Astrocyte (in vitro differentiated cells and primary cell): ENCODE data around the gene PRG3. TPM values are rescaled to one million over a fixed set of nuclear protein-coding genes. Genes with fewer than 3 reads are reported as not detected.
A peak's percentile ranks its signal among the peaks of the same experiment; 100 is the strongest.

Experiments used
- DNase-seq: peaks from one replicate; pipeline ENCODE4 v3.0.0-alpha.2; 2010; ENCODE audit warnings: low read depth
- FAIRE-seq: peaks from 2 replicates; lab custom pipeline; 2011; peaks lifted over from hg19 to GRCh38; lab: Jason Lieb, UNC
- H2AFZ ChIP-seq: 2 replicates; pipeline ENCODE4 v1.6.0; 2012; ENCODE audit warnings: low read depth, low read length, inconsistent platforms
- H3K27ac ChIP-seq: 2 replicates; pipeline ENCODE4 v1.5.1; 2011; ENCODE audit warnings: low read depth, low read length, inconsistent platforms
- H3K27me3 ChIP-seq: 2 replicates; pipeline ENCODE4 v1.6.0; 2011; ENCODE audit warnings: low read length, inconsistent platforms; ENCODE audit not compliant: insufficient read depth
- H3K36me3 ChIP-seq: 2 replicates; pipeline ENCODE4 v1.5.1; 2011; ENCODE audit warnings: low read length, inconsistent platforms; ENCODE audit not compliant: insufficient read depth
- H3K4me1 ChIP-seq: 2 replicates; pipeline ENCODE4 v1.5.1; 2011; ENCODE audit warnings: low read length, inconsistent platforms; ENCODE audit not compliant: insufficient read depth
- H3K4me2 ChIP-seq: 2 replicates; pipeline ENCODE4 v1.6.0; 2012; ENCODE audit warnings: low read length, inconsistent platforms
- H3K4me3 ChIP-seq: 2 replicates; pipeline ENCODE4 v1.5.1; 2011; ENCODE audit warnings: low read depth, mild to moderate bottlenecking, low read length, inconsistent platforms; ENCODE audit not compliant: insufficient read depth
- H3K79me2 ChIP-seq: 2 replicates; pipeline ENCODE4 v1.6.0; 2012; ENCODE audit warnings: mild to moderate bottlenecking, low read length, inconsistent platforms; ENCODE audit not compliant: insufficient read depth
- H3K9ac ChIP-seq: 2 replicates; pipeline ENCODE4 v1.6.0; 2012; ENCODE audit warnings: mild to moderate bottlenecking, low read length, inconsistent platforms
- H3K9me3 ChIP-seq: 2 replicates; pipeline ENCODE4 v1.5.1; 2012; ENCODE audit warnings: low read depth, mild to moderate bottlenecking, low read length, inconsistent platforms; ENCODE audit not compliant: insufficient read depth
- H4K20me1 ChIP-seq: 2 replicates; pipeline ENCODE4 v1.6.0; 2012; ENCODE audit warnings: low read length, inconsistent platforms; ENCODE audit not compliant: insufficient read depth
- H3K27ac Mint-ChIP-seq: one replicate; pipeline ENCODE4 v1.8.0; 2021; ENCODE audit warnings: mild to moderate bottlenecking, mixed read lengths; ENCODE audit not compliant: unreplicated experiment
- H3K27me3 Mint-ChIP-seq: one replicate; pipeline ENCODE4 v1.8.0; 2021; ENCODE audit warnings: low read depth, mixed read lengths; ENCODE audit not compliant: unreplicated experiment
- H3K36me3 Mint-ChIP-seq: one replicate; pipeline ENCODE4 v1.8.0; 2021; ENCODE audit warnings: low read depth, mixed read lengths; ENCODE audit not compliant: unreplicated experiment
- H3K4me1 Mint-ChIP-seq: one replicate; pipeline ENCODE4 v1.8.0; 2021; ENCODE audit warnings: low read depth, mixed read lengths; ENCODE audit not compliant: unreplicated experiment
- H3K4me3 Mint-ChIP-seq: one replicate; pipeline ENCODE4 v1.8.0; 2021; ENCODE audit warnings: mild to moderate bottlenecking, moderate library complexity, mixed read lengths; ENCODE audit not compliant: unreplicated experiment
- H3K9me3 Mint-ChIP-seq: one replicate; pipeline ENCODE4 v1.8.0; 2021; ENCODE audit warnings: mild to moderate bottlenecking, mixed read lengths; ENCODE audit not compliant: unreplicated experiment
- EZH2 ChIP-seq: IDR thresholded peaks from 2 replicates; pipeline ENCODE4 v1.6.1; 2012; ENCODE audit warnings: mild to moderate bottlenecking, low read length, inconsistent platforms; ENCODE audit not compliant: insufficient read depth
- total RNA-seq: library from RNA; stranded (reverse); gene quantifications from 2 replicates; pipeline ENCODE4 v1.2.1, GENCODE V29; 2021
- TF ChIP-seq, protein P1 (sequence below): IDR thresholded peaks from 2 replicates; pipeline ENCODE4 v1.5.1; 2011; ENCODE audit warnings: low read depth, mild to moderate bottlenecking, inconsistent platforms, low read length, moderate library complexity; ENCODE audit not compliant: insufficient read depth

The PRG3 gene
- total RNA-seq, 1 donor from 2014 or later, result not detected

- Mint-ChIP-seq H3K27me3 (peaks cover 65% of the 10 kb centered on the region), H3K36me3 (no peaks in the 10 kb centered on the region), H3K27ac (no peak overlapping the region), H3K4me1 (no peaks in the 10 kb centered on the region), H3K4me3 (no peak overlapping the region), H3K9me3 (peaks cover 1% of the 10 kb centered on the region)
- Histone ChIP-seq H3K27me3 (peaks cover 10% of the 10 kb centered on the region), H3K79me2 (no peaks in the 10 kb centered on the region), H3K4me3 (no peak overlapping the region), H3K4me2 (no peak overlapping the region), H4K20me1 (no peaks in the 10 kb centered on the region), H2AFZ (no peak overlapping the region), H3K27ac (no peak overlapping the region), H3K9me3 (no peaks in the 10 kb centered on the region), H3K9ac (no peak overlapping the region), H3K4me1 (no peaks in the 10 kb centered on the region), H3K36me3 (no peaks in the 10 kb centered on the region)
- FAIRE-seq, result no peak
- DNase-seq, result no peak
- TF ChIP-seq, protein P1, sequence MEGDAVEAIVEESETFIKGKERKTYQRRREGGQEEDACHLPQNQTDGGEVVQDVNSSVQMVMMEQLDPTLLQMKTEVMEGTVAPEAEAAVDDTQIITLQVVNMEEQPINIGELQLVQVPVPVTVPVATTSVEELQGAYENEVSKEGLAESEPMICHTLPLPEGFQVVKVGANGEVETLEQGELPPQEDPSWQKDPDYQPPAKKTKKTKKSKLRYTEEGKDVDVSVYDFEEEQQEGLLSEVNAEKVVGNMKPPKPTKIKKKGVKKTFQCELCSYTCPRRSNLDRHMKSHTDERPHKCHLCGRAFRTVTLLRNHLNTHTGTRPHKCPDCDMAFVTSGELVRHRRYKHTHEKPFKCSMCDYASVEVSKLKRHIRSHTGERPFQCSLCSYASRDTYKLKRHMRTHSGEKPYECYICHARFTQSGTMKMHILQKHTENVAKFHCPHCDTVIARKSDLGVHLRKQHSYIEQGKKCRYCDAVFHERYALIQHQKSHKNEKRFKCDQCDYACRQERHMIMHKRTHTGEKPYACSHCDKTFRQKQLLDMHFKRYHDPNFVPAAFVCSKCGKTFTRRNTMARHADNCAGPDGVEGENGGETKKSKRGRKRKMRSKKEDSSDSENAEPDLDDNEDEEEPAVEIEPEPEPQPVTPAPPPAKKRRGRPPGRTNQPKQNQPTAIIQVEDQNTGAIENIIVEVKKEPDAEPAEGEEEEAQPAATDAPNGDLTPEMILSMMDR, result no peak
These were observed 5.4 kb upstream of the PRG3 start for GRCh38 chr11:57386178-57386940.

DNA sequence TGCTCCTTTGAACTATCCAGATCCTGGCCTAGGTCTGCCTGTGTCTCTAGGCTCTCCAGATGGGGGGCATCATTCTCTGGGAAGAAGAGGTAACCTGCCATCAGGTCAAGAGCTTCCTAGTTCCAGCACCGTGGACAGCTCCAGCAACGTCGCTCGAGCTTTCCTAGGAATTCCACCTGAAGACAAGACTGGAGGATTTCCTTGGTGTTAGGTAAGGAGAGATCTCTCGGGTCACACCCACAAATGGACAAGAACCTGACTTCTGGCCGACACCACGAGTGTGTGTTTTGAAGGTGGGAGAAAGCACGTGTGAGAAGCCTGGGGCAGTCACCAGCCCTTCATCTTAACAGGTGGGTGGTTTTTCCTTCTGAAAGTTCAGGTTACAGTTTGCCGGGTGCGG is 1.2 kb downstream of the PRG3 start:
- H4K20me1 ChIP-seq, result no peaks in the 10 kb centered on the region
- no peak overlapping the region for H3K4me2 ChIP-seq
- Mint-ChIP-seq H3K4me3 (no peak overlapping the region), H3K27ac (peak overlapping the region; percentile 1), H3K27me3 (peaks cover 52% of the 10 kb centered on the region), H3K4me1 (no peaks in the 10 kb centered on the region), H3K9me3 (no peaks in the 10 kb centered on the region), H3K36me3 (no peaks in the 10 kb centered on the region)
- DNase-seq (peak; percentile 14), FAIRE-seq (no peak)
- TF ChIP-seq, protein P1, result no peak
- TF ChIP-seq EZH2, result no peak
- H3K27me3 ChIP-seq, result no peaks in the 10 kb centered on the region
- no peak overlapping the region for H2AFZ ChIP-seq
- H3K27ac ChIP-seq, result no peak overlapping the region
- H3K4me1 ChIP-seq, result no peaks in the 10 kb centered on the region
- no peaks in the 10 kb centered on the region for H3K79me2 ChIP-seq
- no peaks in the 10 kb centered on the region for H3K9me3 ChIP-seq
- no peak overlapping the region for H3K4me3 ChIP-seq
- H3K36me3 ChIP-seq, result no peaks in the 10 kb centered on the region
- H3K9ac ChIP-seq, result no peak overlapping the region

- no peak for DNase-seq
- peaks cover 47% of the 10 kb centered on the region for H3K27me3 Mint-ChIP-seq
These were observed 2.8 kb downstream of the PRG3 start for GRCh38 chr11:57378186-57378585.

More at GRCh38 chr11:57378186-57378585, 2.8 kb downstream of the PRG3 start:
- Mint-ChIP-seq H3K4me3 (no peak overlapping the region), H3K36me3 (no peaks in the 10 kb centered on the region), H3K9me3 (peaks cover 1% of the 10 kb centered on the region), H3K4me1 (no peaks in the 10 kb centered on the region), H3K27ac (no peak overlapping the region)
- no peak for FAIRE-seq
- Histone ChIP-seq H3K9me3 (no peaks in the 10 kb centered on the region), H3K4me2 (no peak overlapping the region), H3K27me3 (no peaks in the 10 kb centered on the region), H3K9ac (no peak overlapping the region), H2AFZ (no peak overlapping the region), H3K4me1 (no peaks in the 10 kb centered on the region), H3K27ac (no peak overlapping the region), H3K36me3 (no peaks in the 10 kb centered on the region), H4K20me1 (no peaks in the 10 kb centered on the region), H3K4me3 (no peak overlapping the region), H3K79me2 (no peaks in the 10 kb centered on the region)
- TF ChIP-seq, protein P1, result no peak
- TF ChIP-seq EZH2, result no peak
